ENCODE measurements around the gene PIP4K2C. TPM values are rescaled to one million over a fixed set of nuclear protein-coding genes. Genes with fewer than 3 reads are reported as not detected.

PIP4K2C gene
- total RNA-seq, 2 experiments from 2014 or later = 14.5 to 15.9 TPM

DNA sequence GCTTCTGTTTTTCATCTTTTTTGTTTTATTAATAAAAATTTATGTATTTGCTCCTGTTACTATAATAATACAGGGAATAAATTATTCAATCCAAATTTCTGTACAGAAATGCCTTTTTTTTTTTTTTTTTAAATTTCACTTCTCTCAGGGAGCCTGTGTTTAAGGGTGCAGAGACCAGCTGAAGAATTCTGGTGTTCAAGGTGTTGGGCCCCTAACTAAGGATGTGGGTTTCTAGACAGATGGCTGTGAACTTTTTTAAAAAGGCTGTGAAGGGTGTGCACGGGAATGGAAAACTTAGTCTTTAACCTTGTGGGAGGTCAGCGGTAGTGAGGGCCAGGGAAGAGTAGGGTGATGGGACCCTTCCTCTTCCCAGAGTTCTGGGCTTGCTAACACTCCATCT lies 12.3 kb downstream of the PIP4K2C start:
- H4K20me1 ChIP-seq (ENCODE audit: insufficient read depth, low read length) = no peaks in the 10 kb centered on the region
- H3K4me2 ChIP-seq (ENCODE audit: low read length) = no peak overlapping the region
- H3K36me3 ChIP-seq (ENCODE audit: insufficient read depth, low read length) = peaks cover 46% of the 10 kb centered on the region; the same call in 1 of the 2 replicates
- POLR2A ChIA-PET = no interaction called here
- intact Hi-C loops (cut with micrococcal nuclease; ENCODE audit: unreplicated experiment) = no loop called here
- no peak overlapping the region for H3K27ac ChIP-seq (ENCODE audit: low read depth, low read length, poor library complexity, severe bottlenecking)
- H3K4me3 ChIP-seq (ENCODE audit: low read depth, low read length, poor library complexity, severe bottlenecking) = no peak overlapping the region
- no peak for DNase-seq (ENCODE audit: low spot score)
- BruUV-seq (replicated peaks) = no TSS peak
- TF ChIP-seq EZH2phosphoT487 (IDR thresholded peaks at IDR 0.05; ENCODE audit: borderline replicate concordance, low read depth, low read length) = no peak
- TF ChIP-seq, protein P1, sequence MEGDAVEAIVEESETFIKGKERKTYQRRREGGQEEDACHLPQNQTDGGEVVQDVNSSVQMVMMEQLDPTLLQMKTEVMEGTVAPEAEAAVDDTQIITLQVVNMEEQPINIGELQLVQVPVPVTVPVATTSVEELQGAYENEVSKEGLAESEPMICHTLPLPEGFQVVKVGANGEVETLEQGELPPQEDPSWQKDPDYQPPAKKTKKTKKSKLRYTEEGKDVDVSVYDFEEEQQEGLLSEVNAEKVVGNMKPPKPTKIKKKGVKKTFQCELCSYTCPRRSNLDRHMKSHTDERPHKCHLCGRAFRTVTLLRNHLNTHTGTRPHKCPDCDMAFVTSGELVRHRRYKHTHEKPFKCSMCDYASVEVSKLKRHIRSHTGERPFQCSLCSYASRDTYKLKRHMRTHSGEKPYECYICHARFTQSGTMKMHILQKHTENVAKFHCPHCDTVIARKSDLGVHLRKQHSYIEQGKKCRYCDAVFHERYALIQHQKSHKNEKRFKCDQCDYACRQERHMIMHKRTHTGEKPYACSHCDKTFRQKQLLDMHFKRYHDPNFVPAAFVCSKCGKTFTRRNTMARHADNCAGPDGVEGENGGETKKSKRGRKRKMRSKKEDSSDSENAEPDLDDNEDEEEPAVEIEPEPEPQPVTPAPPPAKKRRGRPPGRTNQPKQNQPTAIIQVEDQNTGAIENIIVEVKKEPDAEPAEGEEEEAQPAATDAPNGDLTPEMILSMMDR (conservative IDR thresholded peaks at IDR 0.05; ENCODE audit: low read length) = no peak
- H3K4me1 ChIP-seq (ENCODE audit: insufficient read depth, low read length, poor library complexity, severe bottlenecking) = no peaks in the 10 kb centered on the region
- H2AFZ ChIP-seq (ENCODE audit: low read length) = no peak overlapping the region
- H3K9me2 ChIP-seq (ENCODE audit: insufficient read depth, low read length) = no peaks in the 10 kb centered on the region
- no peaks in the 10 kb centered on the region for H3K9me3 ChIP-seq (ENCODE audit: low read length)
- H3K79me2 ChIP-seq (ENCODE audit: insufficient read depth, low read depth, low read length) = no peaks in the 10 kb centered on the region
- CTCF ChIA-PET (ENCODE audit: unreplicated experiment) = no interaction called here

DNA sequence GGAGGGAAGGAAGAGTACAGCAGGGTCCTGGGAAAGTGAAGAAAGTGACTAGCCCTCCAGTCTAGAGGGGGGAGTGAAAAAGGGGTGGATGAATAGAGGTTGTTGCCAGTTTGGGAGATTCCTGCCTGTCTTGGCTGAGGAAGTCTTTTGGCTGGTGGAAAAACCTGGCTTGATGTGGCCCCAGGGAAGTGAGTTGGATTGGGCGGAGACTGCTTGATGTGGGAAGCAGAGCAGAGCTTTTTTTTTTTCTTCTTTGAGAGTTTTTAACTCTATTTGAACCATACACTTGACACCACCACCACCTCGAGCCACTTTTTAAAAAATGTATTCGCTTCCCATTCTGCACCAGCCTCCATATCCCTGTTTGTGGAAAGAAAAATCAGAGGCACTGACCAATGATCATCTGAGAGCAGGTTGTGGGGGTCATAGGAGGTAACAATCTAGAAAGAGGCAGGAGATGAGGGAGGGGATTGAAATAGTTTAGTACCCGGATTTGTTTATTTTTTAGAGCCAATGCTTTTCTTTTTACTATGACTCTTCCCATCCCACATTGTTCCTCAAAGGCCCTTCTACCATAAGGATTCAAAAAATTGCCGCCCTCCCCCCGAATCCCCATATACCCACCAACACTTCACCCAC lies 12.9 kb downstream of the PIP4K2C start:
- Histone ChIP-seq H3K27ac (ENCODE audit: low read depth, low read length, poor library complexity, severe bottlenecking) (no peak overlapping the region), H3K36me3 (ENCODE audit: insufficient read depth, low read length) (peaks cover 41% of the 10 kb centered on the region; the same call in 1 of the 2 replicates), H3K4me2 (ENCODE audit: low read length) (peak overlapping the region; percentile 30; the same call in 1 of the 2 replicates), H3K9me3 (ENCODE audit: low read length) (no peaks in the 10 kb centered on the region), H3K79me2 (ENCODE audit: insufficient read depth, low read depth, low read length) (no peaks in the 10 kb centered on the region), H3K4me1 (ENCODE audit: insufficient read depth, low read length, poor library complexity, severe bottlenecking) (no peaks in the 10 kb centered on the region), H3K4me3 (ENCODE audit: low read depth, low read length, poor library complexity, severe bottlenecking) (no peak overlapping the region), H2AFZ (ENCODE audit: low read length) (no peak overlapping the region), H4K20me1 (ENCODE audit: insufficient read depth, low read length) (no peaks in the 10 kb centered on the region), H3K9me2 (ENCODE audit: insufficient read depth, low read length) (no peaks in the 10 kb centered on the region)
- no TSS peak for BruUV-seq (replicated peaks)
- TF ChIP-seq, protein P1 (conservative IDR thresholded peaks at IDR 0.05; ENCODE audit: low read length) = no peak
- no peak for TF ChIP-seq EZH2phosphoT487 (IDR thresholded peaks at IDR 0.05; ENCODE audit: borderline replicate concordance, low read depth, low read length)
- intact Hi-C loops (cut with micrococcal nuclease; ENCODE audit: unreplicated experiment) = no loop called here
- no peak for DNase-seq (ENCODE audit: low spot score)
- ChIA-PET CTCF (ENCODE audit: unreplicated experiment) (no interaction called here), POLR2A (interaction anchor here (0.7 kb wide), 1 partner anchor 232 kb away, joined by 3 read pairs; no protein-coding TSS in a partner anchor)

DNA sequence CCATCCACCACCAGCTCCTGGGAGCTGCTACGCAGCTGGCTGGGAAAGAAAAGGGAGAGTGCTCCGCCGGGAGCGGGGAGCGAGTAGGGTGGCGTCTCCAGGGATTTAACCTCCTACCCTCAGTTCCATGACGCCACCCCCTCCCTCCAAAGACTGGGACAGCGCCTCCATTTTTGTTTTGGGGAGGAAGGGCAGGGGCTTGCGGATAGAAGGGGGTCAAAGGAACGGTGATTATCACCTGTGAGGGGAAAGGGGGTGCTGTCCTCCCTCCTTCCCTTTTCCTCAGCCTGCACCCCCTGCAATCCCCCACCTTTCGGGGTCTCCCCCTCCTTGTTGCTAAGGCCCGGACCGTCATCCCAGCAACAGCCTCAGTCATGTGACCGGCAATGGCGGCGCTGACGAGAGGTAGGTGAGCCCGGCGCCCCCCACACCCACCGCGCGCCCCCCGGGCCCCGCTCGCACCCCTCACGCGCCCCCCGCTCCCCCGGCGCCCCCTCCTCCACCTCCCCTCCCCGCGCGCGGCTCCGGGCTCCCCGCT lies 13.5 kb downstream of the PIP4K2C start, which contains the start of gene DTX3:
DTX3 (plus strand) TSS at position 371 of the 538 bp plus-strand sequence. CDS start 1,694 bp downstream, outside the sequence.
- H2AFZ ChIP-seq (ENCODE audit: low read length) = no peak within 1 kb of the TSS
- CTCF ChIA-PET (ENCODE audit: unreplicated experiment) = no interaction called here
- intact Hi-C loops (cut with micrococcal nuclease; ENCODE audit: unreplicated experiment) = no loop called here
- no peaks in the 10 kb centered on the region for H4K20me1 ChIP-seq (ENCODE audit: insufficient read depth, low read length)
- H3K27ac ChIP-seq (ENCODE audit: low read depth, low read length, poor library complexity, severe bottlenecking) = no peak within 1 kb of the TSS
- no TSS peak for BruUV-seq (replicated peaks)
- no peak within 1 kb of the TSS for H3K4me3 ChIP-seq (ENCODE audit: low read depth, low read length, poor library complexity, severe bottlenecking)
- TF ChIP-seq, protein P1 (conservative IDR thresholded peaks at IDR 0.05; ENCODE audit: low read length) = no peak
- TF ChIP-seq EZH2phosphoT487 (IDR thresholded peaks at IDR 0.05; ENCODE audit: borderline replicate concordance, low read depth, low read length) = no peak
- H3K79me2 ChIP-seq (ENCODE audit: insufficient read depth, low read depth, low read length) = no peaks in the 10 kb centered on the region
- peaks cover 35% of the 10 kb centered on the region; the same call in 1 of the 2 replicates for H3K36me3 ChIP-seq (ENCODE audit: insufficient read depth, low read length)
- peak within 1 kb of the TSS; percentile 39; the same call in 1 of the 2 replicates for H3K4me2 ChIP-seq (ENCODE audit: low read length)
- POLR2A ChIA-PET = no interaction called here
- no peak for DNase-seq (ENCODE audit: low spot score)
- no peaks in the 10 kb centered on the region for H3K9me2 ChIP-seq (ENCODE audit: insufficient read depth, low read length)
- H3K4me1 ChIP-seq (ENCODE audit: insufficient read depth, low read length, poor library complexity, severe bottlenecking) = no peaks in the 10 kb centered on the region
- H3K9me3 ChIP-seq (ENCODE audit: low read length) = no peaks in the 10 kb centered on the region

Measured in OCI-LY7 (cell line).